GM21723 (cell line): ENCODE results near the gene BMF.

Experiments
- ATAC-seq: cut with Tn5 transposase; IDR thresholded peaks from one replicate; pipeline ENCODE4 v1.9.1; 2021; ENCODE audit warnings: mild to moderate bottlenecking, moderate library complexity; ENCODE audit not compliant: unreplicated experiment

The BMF gene

GRCh38 chr15:40104296-40104864, 4.3 kb downstream of the BMF start:
- ATAC-seq = no peak

GRCh38 chr15:40103864-40104271, 4.8 kb downstream of the BMF start:
- ATAC-seq = no peak

- no peak for ATAC-seq
Measured at GRCh38 chr15:40102897-40103858, 5.5 kb downstream of the BMF start.

- ATAC-seq = no peak
Measured at GRCh38 chr15:40100947-40101905, 7.5 kb downstream of the BMF start.

- no peak for ATAC-seq
Measured at GRCh38 chr15:40100123-40100946, 8.3 kb downstream of the BMF start.

GRCh38 chr15:40098489-40099261, 10.0 kb downstream of the BMF start:
- ATAC-seq = peak; percentile 77

GRCh38 chr15:40097968-40098476, 10.7 kb downstream of the BMF start:
- ATAC-seq = no peak

- ATAC-seq = no peak
Measured at GRCh38 chr15:40097096-40097967, 11.3 kb downstream of the BMF start.

GRCh38 chr15:40096094-40096891, 12.4 kb downstream of the BMF start:
- peak; percentile 46 for ATAC-seq

GRCh38 chr15:40095371-40096093, 13.1 kb downstream of the BMF start:
- ATAC-seq = no peak

GRCh38 chr15:40094156-40094555, 14.5 kb downstream of the BMF start:
- no peak for ATAC-seq

GRCh38 chr15:40092979-40093869, 15.5 kb downstream of the BMF start:
- ATAC-seq = no peak

- ATAC-seq = no peak
Measured at GRCh38 chr15:40092256-40092978, 16.3 kb downstream of the BMF start.

GRCh38 chr15:40091861-40092255, 16.8 kb downstream of the BMF start:
- no peak for ATAC-seq

- no peak for ATAC-seq
Measured at GRCh38 chr15:40090774-40091455, 17.8 kb downstream of the BMF start.
